Ovary (tissue), 3 donors: ENCODE data around the gene BLOC1S1.

ENCODE experiments used
- EP300 ChIP-seq: sonication (generic); formaldehyde crosslinking; IDR thresholded peaks from one replicate; pipeline ENCODE4 v1.6.1; 2017; ENCODE audit warnings: antibody characterized with exemption
- POLR2A ChIP-seq: fragments of 450-650 bp; IDR thresholded peaks from one replicate; pipeline ENCODE4 v1.6.1; 2017; ENCODE audit warnings: antibody characterized with exemption, mild to moderate bottlenecking, moderate library complexity
- TF ChIP-seq, protein P1 (sequence below), 3 donors: fragments of 450-650 bp in 2 of 3; fragments of 200-600 bp in 1 of 3; IDR thresholded peaks; one replicate each; pipeline versions ENCODE4 v1.5.1 to v1.8.0; 2016 to 2022; ENCODE audit warnings: antibody characterized with exemption in 3 of 3, mild to moderate bottlenecking in 1 of 3
- donor health status: DM: no; HTN: no; CAD: no.

DNA sequence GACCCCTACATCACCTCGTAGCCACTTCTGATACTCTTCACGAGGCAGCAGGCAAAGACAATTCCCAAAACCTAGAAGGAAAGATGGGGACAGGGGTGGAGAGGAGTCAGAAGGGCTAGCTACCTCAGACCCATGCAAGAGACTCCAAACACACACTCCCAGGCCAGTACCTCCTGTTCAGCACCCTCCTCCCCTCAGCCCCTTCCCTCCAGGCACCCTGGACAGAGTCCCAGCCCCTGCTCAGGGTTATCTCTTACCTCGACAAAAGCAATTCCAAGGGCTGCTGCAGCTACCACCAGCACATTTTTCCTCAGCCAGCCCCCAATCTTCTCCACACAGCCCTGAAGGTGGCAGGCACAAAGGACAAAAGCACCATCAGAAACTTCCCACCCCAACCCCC lies 9.7 kb downstream of the BLOC1S1 start:
- TF ChIP-seq, protein P1, sequence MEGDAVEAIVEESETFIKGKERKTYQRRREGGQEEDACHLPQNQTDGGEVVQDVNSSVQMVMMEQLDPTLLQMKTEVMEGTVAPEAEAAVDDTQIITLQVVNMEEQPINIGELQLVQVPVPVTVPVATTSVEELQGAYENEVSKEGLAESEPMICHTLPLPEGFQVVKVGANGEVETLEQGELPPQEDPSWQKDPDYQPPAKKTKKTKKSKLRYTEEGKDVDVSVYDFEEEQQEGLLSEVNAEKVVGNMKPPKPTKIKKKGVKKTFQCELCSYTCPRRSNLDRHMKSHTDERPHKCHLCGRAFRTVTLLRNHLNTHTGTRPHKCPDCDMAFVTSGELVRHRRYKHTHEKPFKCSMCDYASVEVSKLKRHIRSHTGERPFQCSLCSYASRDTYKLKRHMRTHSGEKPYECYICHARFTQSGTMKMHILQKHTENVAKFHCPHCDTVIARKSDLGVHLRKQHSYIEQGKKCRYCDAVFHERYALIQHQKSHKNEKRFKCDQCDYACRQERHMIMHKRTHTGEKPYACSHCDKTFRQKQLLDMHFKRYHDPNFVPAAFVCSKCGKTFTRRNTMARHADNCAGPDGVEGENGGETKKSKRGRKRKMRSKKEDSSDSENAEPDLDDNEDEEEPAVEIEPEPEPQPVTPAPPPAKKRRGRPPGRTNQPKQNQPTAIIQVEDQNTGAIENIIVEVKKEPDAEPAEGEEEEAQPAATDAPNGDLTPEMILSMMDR (IDR thresholded peaks at IDR 0.05) = no peak
- TF ChIP-seq POLR2A = no peak
- no peak for TF ChIP-seq EP300
